HG02623 (cell line): ENCODE data around the gene MXD3.
"Not testable (repeated sequence)": the region's sequence is repeated elsewhere in the genome, so short reads cannot be mapped to it uniquely, and the experiment has no call there.

Experiments
- ATAC-seq: cut with Tn5 transposase; IDR thresholded peaks from one replicate; pipeline ENCODE4 v1.9.1; 2021; ENCODE audit warnings: moderate library complexity; ENCODE audit not compliant: unreplicated experiment

The MXD3 gene

GRCh38 chr5:177343777-177344176 is 32.1 kb upstream of the MXD3 start:
- ATAC-seq: no peak

GRCh38 chr5:177343000-177343399 is 31.3 kb upstream of the MXD3 start:
- not testable (repeated sequence) for ATAC-seq

GRCh38 chr5:177339107-177339638 is 27.5 kb upstream of the MXD3 start:
- no peak for ATAC-seq

GRCh38 chr5:177338251-177339106 is 26.8 kb upstream of the MXD3 start:
- no peak for ATAC-seq

- ATAC-seq: no peak
These were observed 25.2 kb upstream of the MXD3 start for GRCh38 chr5:177336603-177337494.

- no peak for ATAC-seq
These were observed 24.4 kb upstream of the MXD3 start for GRCh38 chr5:177336112-177336511.

- ATAC-seq: no peak
These were observed 24.0 kb upstream of the MXD3 start for GRCh38 chr5:177335701-177336065.

- no peak for ATAC-seq
These were observed 23.3 kb upstream of the MXD3 start for GRCh38 chr5:177334781-177335700.

- ATAC-seq: no peak
These were observed 22.5 kb upstream of the MXD3 start for GRCh38 chr5:177334155-177334551.

GRCh38 chr5:177333420-177334154 is 21.9 kb upstream of the MXD3 start:
- ATAC-seq: no peak

GRCh38 chr5:177332896-177333260 is 21.2 kb upstream of the MXD3 start:
- no peak for ATAC-seq

- ATAC-seq: no peak
These were observed 20.6 kb upstream of the MXD3 start for GRCh38 chr5:177332031-177332895.

- no peak for ATAC-seq
These were observed 19.5 kb upstream of the MXD3 start for GRCh38 chr5:177330991-177331842.

GRCh38 chr5:177329883-177330282 is 18.2 kb upstream of the MXD3 start:
- ATAC-seq: no peak

GRCh38 chr5:177328545-177329231 is 17.0 kb upstream of the MXD3 start:
- ATAC-seq: no peak

- no peak for ATAC-seq
These were observed 16.1 kb upstream of the MXD3 start for GRCh38 chr5:177327539-177328522.
